HG02884 (cell line): ENCODE data around the gene TRAK2.
A peak's percentile ranks its signal among the peaks of the same experiment; 100 is the strongest.
"Not testable (repeated sequence)": the region's sequence is repeated elsewhere in the genome, so short reads cannot be mapped to it uniquely, and the experiment has no call there.

ENCODE experiments used
- ATAC-seq: cut with Tn5 transposase; IDR thresholded peaks from one replicate; pipeline ENCODE4 v1.9.1; 2021; ENCODE audit warnings: mild to moderate bottlenecking, moderate library complexity; ENCODE audit not compliant: unreplicated experiment

The TRAK2 gene

DNA sequence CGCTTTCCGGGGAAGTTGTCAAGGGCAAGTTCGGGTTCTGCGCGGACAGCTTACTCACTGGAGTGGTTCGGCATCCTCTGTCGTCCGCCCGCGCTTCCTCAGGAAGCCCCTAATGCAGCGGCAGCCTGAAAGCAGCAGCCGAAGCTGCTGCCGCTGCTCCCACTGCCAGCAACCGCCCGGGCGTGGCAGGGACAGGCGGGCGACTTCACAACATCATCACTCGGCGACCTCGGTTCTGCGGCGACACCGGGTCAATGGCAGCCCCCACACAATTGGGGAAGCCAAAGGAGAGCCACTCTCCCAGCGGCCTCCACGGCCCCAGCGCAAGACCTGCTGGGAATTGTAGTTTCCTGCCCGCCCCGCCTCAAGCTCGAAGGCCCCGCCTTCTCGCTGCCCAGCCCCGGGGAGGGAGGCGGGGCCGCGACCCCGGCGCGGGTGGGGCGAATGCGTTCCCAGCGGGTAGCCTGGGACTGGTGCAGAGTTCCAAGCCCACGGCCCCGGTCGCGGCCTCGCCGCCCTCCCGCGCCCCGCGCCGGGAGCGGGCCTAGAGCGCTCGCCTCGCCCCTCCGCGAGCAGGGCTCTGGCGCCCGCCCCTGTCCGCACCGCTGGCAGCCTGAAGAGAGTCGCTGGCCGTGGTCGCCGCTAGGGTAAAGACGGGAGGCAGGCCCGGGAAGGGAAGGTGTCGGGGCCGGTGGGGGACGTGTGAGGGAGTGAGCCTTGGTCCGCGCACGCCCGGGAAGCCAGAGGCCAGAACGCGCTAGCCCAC, at the start of gene TRAK2, which contains the start of gene STRADB:
TRAK2 (minus strand) TSS at position 167 of the 766 bp plus-strand sequence. CDS start 30,951 bp downstream, outside the sequence.
STRADB (plus strand) TSS at position 449 of the 766 bp plus-strand sequence. CDS start 3,101 bp downstream, outside the sequence.
- peak; percentile 91 for ATAC-seq

DNA sequence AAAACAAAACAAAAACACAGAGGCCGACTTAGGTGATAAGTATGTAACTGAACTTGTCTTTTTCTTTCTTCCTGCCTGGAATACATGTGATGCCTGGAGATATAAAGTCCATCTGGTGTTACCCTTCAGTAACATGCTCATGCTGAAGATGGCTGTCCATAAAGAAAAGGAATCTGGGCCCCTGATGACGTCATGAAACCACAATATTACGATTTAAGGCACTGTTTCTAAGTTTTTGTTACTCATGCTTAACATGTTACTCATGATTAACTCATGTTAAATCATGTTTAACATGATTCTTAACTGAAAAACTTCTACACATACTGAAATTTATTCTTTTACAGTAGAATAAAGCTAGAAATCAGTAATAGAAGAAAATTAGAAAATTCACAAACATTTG, 49.3 kb upstream of the TRAK2 start:
- no peak for ATAC-seq

DNA sequence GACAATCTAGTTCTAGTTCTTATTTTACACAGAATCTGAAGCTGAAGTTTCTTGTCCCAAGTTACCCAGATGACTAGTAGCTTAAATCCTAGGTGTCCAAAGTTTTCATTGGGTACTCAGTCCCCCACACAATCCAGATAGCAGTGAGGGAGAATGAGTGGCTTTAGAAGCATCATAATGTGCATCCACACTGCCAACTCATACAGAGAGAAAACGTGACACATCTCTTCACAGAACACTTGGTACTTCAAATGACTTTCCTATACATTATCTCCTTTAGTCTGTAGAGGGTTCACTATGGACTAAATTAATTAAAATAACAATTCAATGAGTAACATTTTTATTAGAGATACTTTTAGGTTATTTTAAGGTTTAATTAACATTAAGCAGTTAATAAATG, 45.5 kb upstream of the TRAK2 start:
- no peak for ATAC-seq

DNA sequence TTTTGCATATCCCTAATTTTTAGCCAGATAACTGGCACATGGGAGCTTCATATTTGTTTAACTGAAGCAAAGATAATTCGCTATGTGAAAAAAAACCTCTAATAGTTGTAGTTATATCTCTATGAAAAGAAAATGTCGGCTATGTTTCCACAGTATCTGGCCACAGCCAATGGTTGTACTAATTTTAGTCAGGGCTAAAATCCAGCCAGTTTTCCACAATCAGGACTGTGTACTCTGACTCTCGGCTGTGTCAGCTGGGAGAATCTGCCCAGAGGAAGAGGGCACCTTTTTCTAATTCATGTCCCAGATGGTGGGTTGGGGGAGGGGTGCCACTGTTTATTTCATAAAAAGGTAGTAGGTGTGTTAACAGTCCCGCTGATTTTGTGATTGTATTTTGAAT, 39.0 kb upstream of the TRAK2 start:
- ATAC-seq = no peak

- no peak for ATAC-seq
Measured at GRCh38 chr2:201484805-201485204, 33.5 kb upstream of the TRAK2 start.

DNA sequence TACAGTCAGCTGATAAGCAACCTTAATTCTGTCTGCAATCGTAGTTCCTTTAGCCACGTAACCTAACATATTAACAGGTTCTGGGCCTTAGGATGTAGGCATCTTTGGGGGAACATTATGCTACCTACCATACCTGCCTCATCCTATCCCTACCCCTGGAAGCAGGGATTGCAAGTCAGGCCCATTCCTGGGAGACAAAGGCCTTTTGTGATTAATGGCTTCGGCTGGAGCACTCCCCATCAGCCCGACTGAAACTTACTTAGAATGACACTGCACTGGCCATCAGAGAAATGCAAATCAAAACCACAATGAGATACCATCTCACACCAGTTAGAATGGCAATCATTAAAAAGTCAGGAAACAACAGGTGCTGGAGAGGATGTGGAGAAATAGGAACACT, 32.5 kb upstream of the TRAK2 start:
- ATAC-seq = not testable (repeated sequence)

DNA sequence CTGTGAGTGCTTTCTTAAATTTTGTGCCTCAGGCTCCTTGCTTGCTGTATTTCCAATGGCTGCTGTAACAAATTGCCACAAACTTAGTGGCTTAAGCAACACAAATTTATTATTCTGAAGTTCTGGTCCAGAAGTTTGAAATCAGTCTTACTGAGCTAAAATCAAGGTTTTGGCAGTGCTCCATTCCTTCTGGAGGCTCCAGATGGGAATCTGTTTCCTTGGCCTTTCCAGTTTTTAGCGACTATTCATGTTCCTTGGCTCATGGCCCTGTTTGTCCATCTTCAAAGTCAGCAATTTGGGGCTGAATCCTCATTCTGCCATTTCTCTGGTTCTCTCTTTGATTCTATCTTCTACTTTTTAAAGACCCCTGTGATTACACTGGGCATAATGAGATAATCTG, 32.1 kb upstream of the TRAK2 start:
- ATAC-seq = no peak

- no peak for ATAC-seq
Measured at GRCh38 chr2:201482543-201482942, 31.3 kb upstream of the TRAK2 start.

DNA sequence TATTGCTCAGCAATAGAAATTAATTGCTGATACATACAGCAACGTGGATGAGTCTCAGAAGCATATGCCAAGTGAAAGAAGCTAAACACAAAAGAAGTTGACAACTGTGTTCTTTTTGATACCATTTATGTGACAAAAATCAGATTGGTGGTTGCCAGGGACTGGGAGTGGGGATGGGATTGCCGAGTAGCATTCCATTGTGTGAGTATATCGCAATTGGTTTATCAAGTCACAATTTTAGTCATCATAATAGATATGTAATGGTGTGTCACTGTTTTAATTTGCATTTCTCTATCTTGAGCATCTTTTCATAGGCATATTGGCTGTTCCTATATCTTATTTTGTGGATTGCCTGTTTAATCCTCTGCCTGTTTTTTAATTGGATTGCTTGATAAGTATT, 21.2 kb upstream of the TRAK2 start:
- no peak for ATAC-seq

DNA sequence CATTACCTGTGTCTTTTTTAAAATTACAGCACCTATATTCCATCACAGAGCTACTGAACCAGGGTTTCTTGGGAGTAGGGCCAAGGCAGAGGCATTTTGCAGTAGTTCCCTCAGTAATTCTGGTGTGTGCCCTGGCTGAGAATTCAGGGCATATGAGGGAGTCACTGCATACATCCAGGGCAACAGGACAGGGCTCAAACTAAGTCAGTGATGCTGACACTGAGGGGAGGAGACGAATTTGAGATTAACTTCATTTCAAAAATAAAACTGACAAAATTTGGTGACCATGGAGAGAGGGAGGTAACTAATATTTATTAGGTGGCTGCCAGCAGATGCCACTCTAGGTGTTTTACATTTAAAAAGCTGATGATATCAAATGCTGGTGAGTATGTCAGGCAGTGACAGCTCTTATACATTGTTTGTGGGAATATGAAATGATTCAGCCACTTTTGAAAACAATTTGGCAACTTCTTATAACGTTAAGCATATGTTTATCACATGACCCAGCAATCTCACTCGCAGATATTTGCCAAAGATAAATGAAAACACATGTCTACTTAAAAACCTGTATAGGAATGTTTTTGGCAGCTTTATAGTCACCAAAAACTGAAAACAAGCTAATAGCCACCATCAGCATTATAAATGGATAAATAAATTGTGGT, 20.6 kb upstream of the TRAK2 start:
- ATAC-seq = no peak

DNA sequence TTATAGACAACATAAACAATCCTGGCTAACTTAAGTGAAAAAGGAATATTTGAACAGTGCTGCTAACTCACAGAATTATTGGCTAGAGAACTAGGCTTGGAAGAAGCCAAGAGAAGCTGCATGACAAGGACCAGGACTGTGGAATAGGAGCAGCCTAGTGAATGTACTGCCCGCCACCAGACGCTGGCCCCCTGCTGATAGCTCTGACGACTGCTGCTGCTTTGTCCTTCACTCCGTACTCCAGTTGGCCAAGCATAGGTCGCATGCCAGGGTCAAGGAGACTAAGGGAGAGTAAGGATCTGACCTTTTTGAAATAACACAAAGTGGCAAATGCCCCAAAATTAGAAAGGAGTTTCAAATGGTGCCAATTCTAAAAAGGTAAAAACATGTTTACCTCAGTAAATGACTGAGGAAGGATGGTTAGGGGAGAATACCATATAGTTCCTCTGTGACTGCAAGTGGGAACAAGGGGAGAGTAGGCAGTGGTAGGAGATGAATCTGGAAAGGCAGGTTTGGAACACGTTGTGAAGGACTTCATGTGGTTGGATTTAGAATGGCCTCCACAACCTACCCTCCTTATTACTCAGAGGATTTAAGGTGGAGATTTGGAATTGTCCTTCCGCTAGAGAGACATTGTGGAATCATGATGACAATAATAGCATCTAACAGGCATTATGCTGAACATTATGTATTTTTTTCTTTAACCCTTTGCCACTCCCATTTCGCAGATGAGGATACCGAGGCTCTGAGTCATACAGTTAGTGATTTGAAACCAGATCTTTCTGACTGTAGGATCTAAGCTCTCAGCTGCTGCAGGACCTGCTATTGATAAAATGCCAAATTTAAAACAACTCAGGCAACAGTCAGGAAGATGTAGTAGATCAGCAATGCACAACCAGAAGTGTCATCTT, 19.8 kb upstream of the TRAK2 start:
- no peak for ATAC-seq

GRCh38 chr2:201467666-201468065, 16.4 kb upstream of the TRAK2 start:
- ATAC-seq = no peak

- ATAC-seq = no peak
Measured at GRCh38 chr2:201466050-201466675, 14.9 kb upstream of the TRAK2 start.

GRCh38 chr2:201465524-201465971, 14.3 kb upstream of the TRAK2 start:
- ATAC-seq = no peak

GRCh38 chr2:201464547-201464946, 13.3 kb upstream of the TRAK2 start:
- no peak for ATAC-seq

DNA sequence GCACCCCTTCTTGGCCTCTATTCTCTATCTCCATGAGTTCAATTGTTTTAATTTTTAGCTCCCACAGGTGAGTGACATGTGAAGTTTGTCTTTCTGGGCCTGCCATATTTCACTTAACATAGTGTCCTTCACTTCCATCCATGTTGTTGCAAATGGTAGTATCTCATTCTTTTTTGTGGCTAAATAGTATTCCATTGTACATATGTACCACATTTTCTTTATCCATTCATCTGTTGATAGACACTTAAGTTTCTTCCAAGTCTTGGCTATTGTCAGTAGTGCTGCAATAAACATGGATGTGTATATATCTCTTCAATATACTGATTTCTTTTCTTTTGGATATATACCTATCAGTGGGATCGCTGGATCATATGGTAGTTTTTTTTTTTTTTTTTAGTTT, 9.3 kb upstream of the TRAK2 start:
- ATAC-seq = no peak

- no peak for ATAC-seq
Measured at GRCh38 chr2:201458381-201458780, 7.1 kb upstream of the TRAK2 start.

DNA sequence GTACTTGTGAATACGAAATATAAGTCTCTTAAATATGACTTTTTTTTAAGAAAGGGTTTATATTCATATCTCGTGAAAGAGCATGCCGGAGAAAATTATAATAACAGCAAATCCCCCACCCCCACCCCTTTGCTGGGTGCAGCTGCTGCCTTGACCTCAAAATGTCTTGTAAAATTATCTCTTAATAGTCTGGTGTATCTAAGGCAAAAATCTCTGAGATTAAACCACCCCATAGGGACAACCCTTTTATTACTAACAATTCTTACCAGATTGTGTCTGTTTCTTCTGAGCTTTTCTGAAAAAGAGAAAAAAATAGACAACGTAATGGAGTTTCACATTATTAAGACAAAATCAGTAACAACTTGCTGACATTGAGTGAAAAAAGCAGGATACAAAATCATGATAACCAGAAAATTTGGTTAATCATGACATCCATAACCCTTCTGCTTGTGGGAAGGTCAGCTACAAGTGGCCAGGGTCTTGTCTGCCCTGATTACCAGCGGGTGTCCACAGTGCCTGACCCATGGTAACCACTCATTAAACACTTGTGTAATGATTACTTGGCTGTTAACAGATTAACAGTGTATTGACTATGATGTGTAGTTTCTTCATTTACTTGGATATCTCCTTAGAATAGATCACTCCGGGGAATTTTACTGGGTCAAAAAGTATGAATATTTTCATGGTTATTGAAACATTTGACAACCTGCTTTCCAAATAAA, 1.8 kb upstream of the TRAK2 start:
- ATAC-seq = no peak

GRCh38 chr2:201452058-201452921, 1.0 kb upstream of the TRAK2 start:
- no peak for ATAC-seq
